Epidermal melanocyte (primary cell): Measurements from ENCODE around the gene CD22.
A peak's percentile ranks its signal among the peaks of the same experiment; 100 is the strongest.

Experiments
- DNase-seq: peaks from one replicate; pipeline ENCODE4 v3.0.0; 2011; ENCODE audit warnings: low spot score; ENCODE audit not compliant: insufficient read length

Gene CD22

DNA sequence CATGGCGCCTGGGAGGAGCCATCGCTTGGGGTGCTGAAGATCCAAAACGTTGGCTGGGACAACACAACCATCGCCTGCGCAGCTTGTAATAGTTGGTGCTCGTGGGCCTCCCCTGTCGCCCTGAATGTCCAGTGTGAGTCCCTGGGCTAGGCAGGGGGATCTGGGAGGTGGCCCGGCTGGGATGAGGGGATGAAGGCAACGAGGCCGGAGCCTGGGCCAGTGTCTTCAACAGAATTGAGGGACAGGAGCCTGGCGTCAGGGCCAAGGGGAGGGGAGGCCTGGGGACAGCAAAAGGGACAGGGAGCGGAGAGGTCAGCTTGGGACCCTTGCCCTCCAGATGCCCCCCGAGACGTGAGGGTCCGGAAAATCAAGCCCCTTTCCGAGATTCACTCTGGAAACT, 12.0 kb downstream of the CD22 start:
- DNase-seq: no peak

DNA sequence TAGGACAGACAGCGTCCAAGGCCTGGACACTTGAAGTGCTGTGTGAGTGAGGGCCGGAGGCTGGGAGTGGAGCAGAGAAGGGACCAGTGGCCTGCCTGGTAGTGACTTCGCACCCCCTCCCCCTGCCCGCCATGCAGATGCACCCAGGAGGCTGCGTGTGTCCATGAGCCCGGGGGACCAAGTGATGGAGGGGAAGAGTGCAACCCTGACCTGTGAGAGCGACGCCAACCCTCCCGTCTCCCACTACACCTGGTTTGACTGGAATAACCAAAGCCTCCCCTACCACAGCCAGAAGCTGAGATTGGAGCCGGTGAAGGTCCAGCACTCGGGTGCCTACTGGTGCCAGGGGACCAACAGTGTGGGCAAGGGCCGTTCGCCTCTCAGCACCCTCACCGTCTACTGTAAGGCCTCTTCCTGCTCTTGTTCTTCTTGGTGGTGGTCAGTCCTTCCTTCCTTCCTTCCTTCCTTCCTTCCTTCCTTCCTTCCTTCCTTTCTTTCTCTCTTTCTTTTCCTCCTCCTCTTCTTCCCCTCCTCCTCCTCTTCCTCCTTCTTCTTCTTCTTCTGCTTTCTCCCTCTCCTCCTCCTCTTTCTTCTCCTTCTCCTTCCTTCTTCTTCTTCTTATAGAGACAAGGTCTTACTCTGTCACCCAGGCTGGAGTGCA, 12.7 kb downstream of the CD22 start:
- DNase-seq: no peak

DNA sequence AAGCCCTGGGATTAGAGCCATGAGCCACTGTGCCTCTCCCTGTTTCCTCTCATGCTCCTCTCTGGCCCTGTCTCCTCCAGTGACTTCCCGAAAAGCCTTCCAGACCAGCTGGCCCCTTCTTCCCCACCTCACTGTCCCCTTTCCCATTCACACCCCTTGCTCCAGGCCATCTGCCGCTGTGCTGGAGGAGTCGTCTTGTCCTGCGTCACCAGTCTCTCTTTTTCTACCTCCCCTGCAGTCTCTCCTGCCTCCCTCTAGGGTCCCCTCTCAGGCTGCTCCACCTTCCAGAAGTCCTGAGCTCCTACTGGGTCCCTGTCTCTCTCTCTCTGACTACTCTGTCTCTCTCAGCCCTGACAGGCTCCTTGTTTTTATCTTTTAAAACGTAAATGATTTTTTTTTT, 13.4 kb downstream of the CD22 start:
- no peak for DNase-seq

DNA sequence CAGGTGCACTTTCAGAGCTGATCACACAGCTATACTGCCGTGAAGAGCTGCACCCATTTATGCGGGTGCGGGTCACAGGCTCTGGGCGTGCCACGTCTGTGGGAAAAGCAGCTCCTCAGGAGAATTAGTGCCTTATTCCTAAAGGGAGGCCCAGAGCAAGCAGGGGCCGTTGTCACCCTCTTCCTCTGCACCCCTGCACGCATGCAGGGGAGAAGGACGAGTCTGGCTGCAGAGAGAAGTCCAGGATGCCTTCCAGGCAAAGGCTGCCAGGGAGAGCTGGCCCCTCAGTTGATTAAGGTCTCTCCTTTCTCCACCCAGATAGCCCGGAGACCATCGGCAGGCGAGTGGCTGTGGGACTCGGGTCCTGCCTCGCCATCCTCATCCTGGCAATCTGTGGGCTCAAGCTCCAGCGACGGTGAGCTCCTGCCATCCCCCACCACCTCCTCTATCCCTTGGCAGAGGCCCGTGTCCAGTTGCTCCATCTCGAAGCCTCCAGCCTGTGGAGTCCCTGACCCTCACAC, 15.6 kb downstream of the CD22 start:
- DNase-seq: no peak

DNA sequence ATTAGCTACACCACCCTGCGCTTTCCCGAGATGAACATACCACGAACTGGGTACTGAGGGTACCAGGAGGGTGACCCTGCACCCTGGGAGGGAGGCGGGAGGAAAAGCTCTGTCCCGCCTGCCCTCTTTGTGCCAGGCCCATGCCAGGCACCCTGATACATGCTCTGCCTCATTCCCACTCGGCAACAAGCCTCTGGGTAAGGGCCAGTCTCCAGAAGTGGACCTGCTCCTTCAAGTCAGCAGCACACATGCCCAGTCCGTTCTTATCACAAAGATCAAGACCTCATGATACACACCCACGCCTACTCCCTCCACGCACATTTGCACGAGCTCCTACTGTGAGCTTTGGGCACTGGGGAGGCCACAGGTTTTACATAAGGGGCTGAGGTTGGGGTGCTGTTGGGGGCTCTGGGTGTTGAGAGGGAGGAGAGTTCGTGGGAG, 16.7 kb downstream of the CD22 start:
- no peak for DNase-seq

DNA sequence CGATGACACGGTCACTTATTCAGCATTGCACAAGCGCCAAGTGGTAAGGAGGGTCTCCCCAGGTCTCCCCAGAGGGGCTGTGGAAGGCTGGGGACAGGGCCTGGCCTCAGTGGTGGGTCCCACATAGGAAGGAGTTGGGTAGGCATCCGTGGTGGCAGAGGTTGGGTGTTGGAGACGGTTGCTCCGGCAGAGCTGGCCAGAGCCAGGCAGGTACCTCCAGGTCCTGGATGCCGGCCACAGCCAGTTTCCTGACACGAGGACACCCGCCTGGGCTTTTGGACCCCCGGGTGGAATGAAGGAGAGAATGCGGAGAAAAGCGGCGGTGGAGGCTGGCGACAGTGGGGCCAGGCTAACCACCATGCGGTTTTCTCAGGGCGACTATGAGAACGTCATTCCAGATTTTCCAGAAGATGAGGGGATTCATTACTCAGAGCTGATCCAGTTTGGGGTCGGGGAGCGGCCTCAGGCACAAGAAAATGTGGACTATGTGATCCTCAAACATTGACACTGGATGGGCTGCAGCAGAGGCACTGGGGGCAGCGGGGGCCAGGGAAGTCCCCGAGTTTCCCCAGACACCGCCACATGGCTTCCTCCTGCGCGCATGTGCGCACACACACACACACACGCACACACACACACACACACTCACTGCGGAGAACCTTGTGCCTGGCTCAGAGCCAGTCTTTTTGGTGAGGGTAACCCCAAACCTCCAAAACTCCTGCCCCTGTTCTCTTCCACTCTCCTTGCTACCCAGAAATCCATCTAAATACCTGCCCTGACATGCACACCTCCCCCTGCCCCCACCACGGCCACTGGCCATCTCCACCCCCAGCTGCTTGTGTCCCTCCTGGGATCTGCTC, 17.4 kb downstream of the CD22 start:
- DNase-seq: no peak

DNA sequence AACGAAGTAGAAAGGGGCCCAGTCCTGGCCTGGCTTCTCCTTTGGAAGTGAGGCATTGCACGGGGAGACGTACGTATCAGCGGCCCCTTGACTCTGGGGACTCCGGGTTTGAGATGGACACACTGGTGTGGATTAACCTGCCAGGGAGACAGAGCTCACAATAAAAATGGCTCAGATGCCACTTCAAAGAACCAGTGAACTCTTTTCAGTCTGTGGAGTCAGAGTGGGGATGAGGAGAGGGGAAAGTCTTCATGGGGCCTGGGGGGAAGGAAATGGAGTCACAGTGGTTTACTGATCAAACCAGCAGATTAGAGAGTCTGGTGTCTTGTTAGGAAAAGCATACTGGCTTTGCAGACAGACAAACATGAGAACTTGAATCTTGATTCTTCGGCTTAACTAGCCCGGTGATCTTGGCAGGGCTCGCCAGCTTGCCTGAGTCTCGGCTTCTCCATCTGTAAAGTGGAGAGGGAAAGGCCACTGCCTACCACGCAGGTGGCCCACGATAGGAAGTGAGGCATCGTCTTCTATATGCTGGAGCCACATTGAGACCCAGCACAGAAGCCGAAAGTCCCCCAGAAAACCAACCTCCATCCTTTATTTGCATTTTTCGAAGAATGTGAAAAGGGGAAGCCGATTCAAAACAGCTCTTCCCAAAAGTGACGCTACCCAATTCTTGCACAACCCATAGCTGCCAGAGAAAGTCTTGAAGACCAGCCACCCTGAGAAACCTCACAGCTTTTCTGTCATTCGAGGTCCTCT, 18.4 kb downstream of the CD22 start, which contains the start of gene FFAR1:
TSS of gene FFAR1 (plus strand) at position 732 of the 759 bp plus-strand sequence. CDS start 3,650 bp downstream, outside the sequence.
- DNase-seq: no peak

DNA sequence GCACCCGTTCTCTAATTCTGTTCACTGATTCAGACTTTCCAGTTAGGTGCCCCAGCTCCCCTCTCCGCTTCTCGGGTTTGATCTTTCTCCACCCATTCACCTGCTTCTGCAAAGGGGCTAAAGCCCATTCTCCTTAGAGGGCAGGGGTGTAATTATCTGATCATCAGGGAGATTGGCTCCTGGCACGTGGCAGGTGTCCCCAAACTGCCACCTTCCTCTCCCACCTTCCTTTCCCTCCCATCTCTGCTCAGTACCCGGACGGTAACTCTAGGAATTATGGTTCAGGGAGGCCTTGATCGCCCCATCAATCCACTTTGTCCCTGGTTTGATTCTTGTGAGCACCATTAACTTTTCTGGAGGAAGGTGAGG, 18.9 kb downstream of the CD22 start:
- DNase-seq: no peak

DNA sequence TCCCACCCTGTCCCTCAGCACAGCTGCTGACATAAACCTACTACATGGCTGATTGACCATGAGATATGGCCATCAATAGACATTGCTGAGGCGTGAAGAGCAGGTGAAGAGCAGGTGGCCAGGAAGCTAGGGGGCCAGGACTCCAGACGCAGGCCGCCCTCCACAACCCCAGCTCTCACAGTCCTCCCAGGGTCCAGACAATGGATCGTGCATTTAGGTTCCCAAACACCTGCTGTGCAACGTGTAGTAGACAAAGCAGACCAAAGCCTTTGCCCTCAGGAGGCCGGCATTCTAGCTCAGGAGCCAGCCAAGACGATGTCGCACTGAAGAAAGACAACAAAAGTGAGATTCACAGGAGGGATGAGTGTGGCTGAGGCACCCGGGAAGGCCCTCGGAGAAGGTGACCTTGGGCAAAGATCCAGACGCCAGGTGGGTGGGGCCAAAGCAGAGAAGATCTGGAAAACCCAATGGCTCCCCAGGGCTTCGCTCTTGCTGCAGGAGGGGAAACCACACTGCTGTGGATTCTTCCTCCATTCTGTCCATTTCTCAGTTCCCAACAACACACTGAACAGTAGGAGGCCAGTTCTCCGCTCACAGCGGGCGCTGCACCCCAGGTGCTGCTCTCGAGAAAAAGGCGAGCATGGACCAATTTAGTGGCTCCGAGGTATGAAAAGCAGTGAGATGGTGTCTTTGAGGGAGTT, 20.1 kb downstream of the CD22 start:
- no peak for DNase-seq

DNA sequence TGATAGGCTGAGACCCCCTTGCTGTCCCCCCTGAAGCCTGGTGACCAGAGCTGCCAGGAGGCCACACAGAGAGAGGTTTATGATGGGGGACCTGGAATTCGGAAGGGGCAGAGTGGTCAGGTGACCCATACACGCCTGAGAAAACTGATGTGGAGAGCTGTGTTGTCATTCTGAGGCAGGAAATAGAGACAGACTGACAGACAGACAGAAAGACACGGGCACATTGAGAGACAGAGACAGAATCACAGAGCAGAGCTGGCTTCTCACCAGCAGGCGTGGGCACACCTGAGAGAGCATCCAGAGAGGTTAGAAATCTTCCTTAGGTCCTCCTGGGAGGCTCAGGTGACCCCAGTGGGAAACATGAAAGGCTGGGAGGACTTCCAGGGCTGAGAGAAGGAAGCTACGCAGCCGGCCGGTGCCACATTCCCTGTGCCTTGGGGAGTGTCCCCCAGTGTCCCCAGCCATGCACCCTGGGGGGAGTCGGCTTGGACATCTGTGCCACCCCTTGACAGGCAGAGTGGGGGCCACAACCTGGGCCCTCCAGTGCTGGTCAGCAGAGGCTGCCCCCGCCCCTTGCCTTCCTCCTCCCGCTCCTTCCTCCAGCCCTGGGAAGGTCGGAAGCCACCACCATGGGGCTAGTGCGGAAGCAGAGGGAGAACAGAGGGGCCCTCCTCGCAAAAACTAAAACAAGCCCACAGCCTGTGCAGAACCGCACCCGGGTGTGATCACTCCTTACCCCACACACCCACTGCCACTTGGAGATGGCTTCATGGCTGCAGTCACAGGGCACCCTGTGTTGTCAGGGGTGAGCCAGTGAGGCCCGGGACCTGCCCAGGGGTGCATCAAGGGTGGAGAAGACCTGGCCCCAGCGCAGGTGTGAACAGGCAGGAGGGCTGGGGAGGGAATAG, 20.9 kb downstream of the CD22 start:
- DNase-seq: no peak

DNA sequence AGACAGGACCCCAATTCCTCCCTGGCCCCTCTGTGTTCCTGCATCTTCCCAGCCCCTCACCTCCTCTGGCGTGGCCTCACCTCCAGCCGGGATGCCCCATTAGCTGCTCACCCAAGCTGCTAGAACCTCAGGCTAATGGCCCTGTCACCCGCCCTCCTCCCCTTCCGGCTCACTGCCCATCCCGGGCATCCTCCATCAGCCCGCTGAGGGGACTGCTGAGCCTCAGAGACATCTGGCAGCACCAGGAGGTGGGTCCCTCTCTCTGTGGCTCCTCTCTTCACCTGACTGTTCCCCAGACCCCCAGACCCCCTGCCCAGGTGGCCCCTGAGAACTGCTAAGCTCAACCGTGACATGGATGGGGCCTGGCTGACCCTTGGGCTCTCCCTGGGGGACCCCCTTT, 21.6 kb downstream of the CD22 start:
- DNase-seq: no peak

DNA sequence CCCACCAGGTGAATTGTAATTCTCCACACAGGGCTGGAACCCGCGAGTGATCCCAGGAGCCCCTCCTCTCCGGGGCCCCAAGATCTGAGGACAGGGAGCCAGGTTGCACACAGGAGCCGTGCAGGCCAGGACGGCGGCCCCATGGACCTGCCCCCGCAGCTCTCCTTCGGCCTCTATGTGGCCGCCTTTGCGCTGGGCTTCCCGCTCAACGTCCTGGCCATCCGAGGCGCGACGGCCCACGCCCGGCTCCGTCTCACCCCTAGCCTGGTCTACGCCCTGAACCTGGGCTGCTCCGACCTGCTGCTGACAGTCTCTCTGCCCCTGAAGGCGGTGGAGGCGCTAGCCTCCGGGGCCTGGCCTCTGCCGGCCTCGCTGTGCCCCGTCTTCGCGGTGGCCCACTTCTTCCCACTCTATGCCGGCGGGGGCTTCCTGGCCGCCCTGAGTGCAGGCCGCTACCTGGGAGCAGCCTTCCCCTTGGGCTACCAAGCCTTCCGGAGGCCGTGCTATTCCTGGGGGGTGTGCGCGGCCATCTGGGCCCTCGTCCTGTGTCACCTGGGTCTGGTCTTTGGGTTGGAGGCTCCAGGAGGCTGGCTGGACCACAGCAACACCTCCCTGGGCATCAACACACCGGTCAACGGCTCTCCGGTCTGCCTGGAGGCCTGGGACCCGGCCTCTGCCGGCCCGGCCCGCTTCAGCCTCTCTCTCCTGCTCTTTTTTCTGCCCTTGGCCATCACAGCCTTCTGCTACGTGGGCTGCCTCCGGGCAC, 22.6 kb downstream of the CD22 start:
- DNase-seq: no peak

DNA sequence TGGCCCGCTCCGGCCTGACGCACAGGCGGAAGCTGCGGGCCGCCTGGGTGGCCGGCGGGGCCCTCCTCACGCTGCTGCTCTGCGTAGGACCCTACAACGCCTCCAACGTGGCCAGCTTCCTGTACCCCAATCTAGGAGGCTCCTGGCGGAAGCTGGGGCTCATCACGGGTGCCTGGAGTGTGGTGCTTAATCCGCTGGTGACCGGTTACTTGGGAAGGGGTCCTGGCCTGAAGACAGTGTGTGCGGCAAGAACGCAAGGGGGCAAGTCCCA, 23.1 kb downstream of the CD22 start:
- DNase-seq: no peak

DNA sequence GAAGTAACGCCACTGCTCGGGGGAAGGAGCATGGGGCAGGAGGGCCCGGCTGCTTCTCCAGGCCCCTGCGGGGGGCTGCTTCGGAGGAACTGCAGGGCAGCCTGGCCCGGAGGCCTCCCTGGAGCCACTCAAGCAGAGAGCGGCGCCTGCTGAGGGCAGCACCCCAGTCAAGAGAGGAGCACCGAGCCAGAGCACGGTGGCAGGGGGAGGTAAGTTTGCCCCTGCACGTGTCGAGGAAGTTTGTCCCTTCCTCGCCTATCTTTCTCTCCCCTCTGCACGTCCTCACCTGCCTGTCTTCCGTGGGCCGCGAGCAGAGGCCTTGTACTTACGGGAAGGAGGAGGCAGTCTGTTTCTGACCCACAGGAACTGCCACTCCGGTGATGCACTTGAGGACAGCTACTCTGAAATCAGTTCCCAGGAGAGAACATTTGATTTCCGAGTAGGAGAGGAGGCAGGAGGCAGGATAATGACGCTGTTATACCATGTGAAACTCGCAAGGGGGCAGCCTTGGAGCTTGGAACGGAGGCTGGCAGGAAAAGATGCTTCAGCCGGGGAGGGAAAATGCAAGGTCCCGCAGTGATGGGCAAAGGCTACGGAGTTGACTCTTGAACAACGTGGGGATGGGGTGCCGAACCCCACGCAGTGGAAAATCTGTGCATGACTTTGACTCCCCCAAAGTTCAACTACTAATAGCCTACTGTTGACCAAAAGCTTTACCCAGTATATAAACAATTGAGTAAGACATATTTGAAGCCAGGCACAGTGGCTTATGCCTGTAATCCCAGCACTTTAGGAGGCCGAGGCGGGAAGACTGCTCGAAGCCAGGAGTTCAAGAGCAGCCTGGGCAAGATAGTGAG, 23.7 kb downstream of the CD22 start:
- DNase-seq: peak; percentile 90

DNA sequence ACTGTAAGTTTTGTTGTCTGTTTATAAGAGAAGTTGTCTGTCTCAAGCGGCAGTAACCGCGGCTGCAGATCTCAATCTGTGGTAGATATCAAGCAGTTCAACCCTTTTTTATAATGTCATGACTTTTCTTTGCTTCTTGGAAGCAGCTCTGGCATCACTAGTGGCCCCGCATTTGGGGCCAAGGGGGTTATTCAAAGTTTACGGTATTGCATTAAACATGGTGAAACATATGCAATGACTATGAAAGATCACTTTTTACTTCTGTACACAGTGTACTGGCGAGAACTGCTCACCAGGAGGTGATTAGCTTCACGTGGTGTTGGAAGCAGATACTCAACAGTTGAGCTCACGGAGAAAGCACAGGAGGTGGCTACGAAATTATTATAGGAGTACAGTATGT, 24.6 kb downstream of the CD22 start:
- no peak for DNase-seq

DNA sequence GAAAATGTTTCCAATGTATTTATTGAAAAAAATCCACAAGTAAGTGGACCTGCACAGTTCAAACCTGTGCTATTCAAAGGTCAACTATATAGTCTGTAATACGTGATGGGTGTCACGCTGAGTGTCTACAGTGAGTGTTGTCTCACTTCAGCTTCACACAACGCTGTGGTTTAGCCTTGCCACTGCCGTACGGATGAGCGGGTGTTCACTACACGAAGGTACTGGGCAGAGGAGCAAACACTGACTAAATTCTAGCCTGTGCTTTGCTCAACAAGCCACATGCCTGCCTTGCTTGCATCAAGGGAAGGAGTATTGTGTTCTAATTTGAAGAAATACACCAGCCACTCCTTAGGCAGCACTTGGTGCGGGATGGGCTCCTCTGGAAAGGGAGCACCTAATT, 25.9 kb downstream of the CD22 start:
- no peak for DNase-seq

DNA sequence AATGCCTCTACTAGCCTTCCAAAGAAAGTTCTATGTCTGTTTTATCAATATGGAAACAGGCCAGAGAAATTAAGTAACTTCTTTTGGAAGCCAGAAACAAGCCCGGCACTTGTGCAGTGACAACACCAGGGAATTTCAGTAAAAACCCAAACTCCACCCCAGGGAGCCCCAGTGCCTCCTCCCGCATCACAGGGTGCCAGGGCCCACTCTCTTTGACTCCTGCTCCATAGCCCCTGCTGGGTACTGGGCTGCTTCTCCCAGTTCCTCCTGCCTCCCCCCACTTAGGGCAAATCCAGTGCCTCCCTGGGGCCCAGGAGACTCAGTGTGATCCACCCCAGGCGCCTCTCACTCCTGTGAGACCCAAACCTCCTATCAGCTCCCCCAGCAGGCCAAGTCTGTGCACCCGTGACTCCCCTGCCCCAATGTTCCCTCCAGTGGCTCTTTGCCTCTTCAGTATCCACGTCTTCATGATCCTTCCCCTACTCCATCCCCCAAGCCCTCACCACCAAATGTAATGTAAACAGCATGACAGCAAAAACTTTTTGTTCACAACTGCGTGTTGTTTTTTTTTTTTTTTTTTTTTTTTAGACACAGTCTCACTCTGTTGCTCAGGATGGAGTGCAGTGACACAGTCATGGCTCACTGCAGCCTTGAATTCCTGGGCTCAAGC, 26.9 kb downstream of the CD22 start:
- DNase-seq: no peak

DNA sequence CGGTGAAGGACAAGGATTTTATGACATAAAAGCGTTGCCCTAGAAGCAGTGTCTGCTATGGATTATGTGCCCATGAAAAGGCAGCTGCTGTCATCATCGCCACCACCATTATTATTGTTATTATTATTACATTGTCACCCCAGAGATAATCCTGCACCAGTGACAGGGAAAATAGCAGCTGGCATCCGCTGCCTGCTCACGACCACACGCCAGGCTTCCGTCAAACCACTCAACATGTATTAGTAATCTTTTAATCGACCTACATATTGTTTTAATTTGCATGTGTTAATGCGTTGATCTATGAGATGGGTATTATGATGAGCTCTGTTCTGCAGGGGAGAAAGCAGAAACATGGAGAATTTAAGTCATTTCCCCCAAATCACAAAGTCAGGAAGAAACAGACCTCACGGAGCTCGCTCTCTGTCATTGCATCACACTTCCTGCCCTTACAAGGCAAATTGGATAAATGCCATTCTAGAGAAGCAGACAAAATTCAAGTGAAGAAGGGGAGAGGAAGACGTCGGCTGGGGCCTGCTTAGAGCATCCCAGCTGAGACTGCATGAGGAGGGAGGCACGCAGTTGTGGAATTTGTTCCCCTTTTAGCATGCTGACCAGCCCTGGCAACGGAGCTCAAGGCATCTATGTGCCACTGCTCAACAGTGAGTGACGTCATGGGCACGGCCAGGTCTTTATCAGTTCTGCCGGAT, 29.0 kb downstream of the CD22 start, which contains the start of gene FFAR3:
TSS of gene FFAR3 (plus strand) at position 594 of the 707 bp plus-strand sequence. CDS start 431 bp downstream, outside the sequence.
- no peak for DNase-seq
